Measurements from ENCODE around the gene LY6G6C. TPM values are rescaled to one million over a fixed set of nuclear protein-coding genes. Genes with fewer than 3 reads are reported as not detected.

Gene LY6G6C
- total RNA-seq, 1 experiment from 2014 or later, result not detected

GRCh38 chr6:31701666-31702404, 19.7 kb downstream of the LY6G6C start:
- peaks cover 22% of the 10 kb centered on the region for H3K36me3 Mint-ChIP-seq (ENCODE audit: insufficient read depth, unreplicated experiment)
- BruUV-seq (replicated peaks), result no TSS peak
- peaks cover 7% of the 10 kb centered on the region for H3K4me1 Mint-ChIP-seq (ENCODE audit: low read depth, unreplicated experiment)
- CTCF ChIA-PET, result interaction anchor here (0.8 to 1.8 kb wide), 4 partner anchors 11 to 37 kb away, joined by 3 to 14 read pairs (median 5); partner anchors contain the start of genes DDAH2 and MSH5
- no peak for DNase-seq
- H3K9me3 Mint-ChIP-seq (ENCODE audit: low read depth, unreplicated experiment), result no peaks in the 10 kb centered on the region
- H3K27me3 Mint-ChIP-seq (ENCODE audit: unreplicated experiment), result no peaks in the 10 kb centered on the region
- intact Hi-C loops (cut with micrococcal nuclease; ENCODE audit: unreplicated experiment), result loop anchor here (5.0 kb wide), 1 partner anchor 35 kb away; the partner anchor contains the start of gene CLIC1
- no peak for TF ChIP-seq CTCF (IDR thresholded peaks at IDR 0.05; ENCODE audit: unreplicated experiment)
- peak overlapping the region; percentile 77 for H3K4me3 Mint-ChIP-seq (ENCODE audit: low read depth, unreplicated experiment)
- H3K27ac Mint-ChIP-seq (ENCODE audit: unreplicated experiment), result peak overlapping the region; percentile 66

DNA sequence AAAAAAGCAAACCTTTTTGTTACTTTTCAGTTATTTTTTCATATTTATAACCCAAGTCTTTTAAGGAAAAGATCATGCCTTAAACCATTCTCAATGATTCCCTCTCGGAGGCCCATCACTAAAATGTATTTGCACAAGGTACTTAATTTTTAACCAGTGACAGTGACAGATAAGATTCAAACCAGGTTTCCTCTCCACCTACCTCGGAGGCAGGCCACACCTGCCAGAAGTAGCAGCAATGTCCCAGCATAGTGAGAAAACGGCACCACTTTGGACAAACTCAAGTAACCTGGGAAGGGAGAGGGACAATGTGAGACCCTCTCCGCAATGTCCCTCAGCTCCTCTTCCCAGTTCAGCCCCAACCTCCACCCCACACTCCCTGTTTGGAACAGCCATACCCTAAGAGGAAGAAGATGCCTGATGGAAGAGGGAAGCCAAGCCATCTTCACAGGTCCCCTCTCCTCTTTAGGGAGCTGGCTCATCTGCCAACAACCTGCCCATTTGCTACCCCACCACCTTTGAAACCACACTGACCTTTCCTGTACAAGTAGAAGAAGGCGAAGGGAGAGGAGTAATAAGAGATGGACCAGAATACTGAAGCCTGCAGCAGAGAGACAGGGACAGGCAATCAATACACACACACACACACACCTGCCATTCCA, 20.7 kb downstream of the LY6G6C start:
- Mint-ChIP-seq H3K4me3 (ENCODE audit: low read depth, unreplicated experiment) (no peak overlapping the region), H3K27ac (ENCODE audit: unreplicated experiment) (no peak overlapping the region), H3K27me3 (ENCODE audit: unreplicated experiment) (no peaks in the 10 kb centered on the region), H3K9me3 (ENCODE audit: low read depth, unreplicated experiment) (no peaks in the 10 kb centered on the region), H3K4me1 (ENCODE audit: low read depth, unreplicated experiment) (peaks cover 7% of the 10 kb centered on the region), H3K36me3 (ENCODE audit: insufficient read depth, unreplicated experiment) (peaks cover 28% of the 10 kb centered on the region)
- CTCF ChIA-PET, result interaction anchor here (0.8 to 1.0 kb wide), 2 partner anchors 11 to 29 kb away, joined by 3 read pairs; no protein-coding TSS in a partner anchor
- intact Hi-C loops (cut with micrococcal nuclease; ENCODE audit: unreplicated experiment), result loop anchor here (5.0 kb wide), 1 partner anchor 36 kb away; the partner anchor contains the start of gene CLIC1
- BruUV-seq (replicated peaks), result no TSS peak
- DNase-seq, result no peak
- no peak for TF ChIP-seq CTCF (IDR thresholded peaks at IDR 0.05; ENCODE audit: unreplicated experiment)

DNA sequence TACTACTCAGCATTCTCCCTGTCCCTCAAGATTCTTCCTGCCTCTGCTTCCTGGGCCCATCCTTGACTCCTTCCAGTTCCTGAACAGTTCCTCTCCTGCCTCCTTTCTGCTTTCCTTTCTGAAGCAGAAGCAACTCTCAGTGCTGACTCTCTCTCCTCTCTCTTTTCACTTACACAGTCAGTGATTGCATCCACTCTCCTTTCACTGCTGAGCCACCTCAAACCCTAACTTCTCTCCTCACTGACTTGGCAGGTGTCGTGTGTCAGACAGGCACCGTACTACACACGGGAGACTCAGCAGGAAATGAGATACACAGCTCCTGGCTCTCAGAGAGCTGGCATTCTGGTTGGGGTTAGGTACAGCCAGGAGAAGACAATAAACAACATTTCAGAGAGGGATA, 24.0 kb downstream of the LY6G6C start:
- no peaks in the 10 kb centered on the region for H3K4me1 Mint-ChIP-seq (ENCODE audit: low read depth, unreplicated experiment)
- no TSS peak for BruUV-seq (replicated peaks)
- no peaks in the 10 kb centered on the region for H3K27me3 Mint-ChIP-seq (ENCODE audit: unreplicated experiment)
- H3K9me3 Mint-ChIP-seq (ENCODE audit: low read depth, unreplicated experiment), result no peaks in the 10 kb centered on the region
- CTCF ChIA-PET, result interaction anchor here (0.7 kb wide), 1 partner anchor 253 kb away, joined by 3 read pairs; no protein-coding TSS in a partner anchor
- DNase-seq, result no peak
- no peak overlapping the region for H3K4me3 Mint-ChIP-seq (ENCODE audit: low read depth, unreplicated experiment)
- intact Hi-C loops (cut with micrococcal nuclease; ENCODE audit: unreplicated experiment), result no loop called here
- H3K27ac Mint-ChIP-seq (ENCODE audit: unreplicated experiment), result no peak overlapping the region
- TF ChIP-seq CTCF (IDR thresholded peaks at IDR 0.05; ENCODE audit: unreplicated experiment), result no peak
- peaks cover 36% of the 10 kb centered on the region for H3K36me3 Mint-ChIP-seq (ENCODE audit: insufficient read depth, unreplicated experiment)

GRCh38 chr6:31693535-31693934, 28.0 kb downstream of the LY6G6C start:
- H3K9me3 Mint-ChIP-seq (ENCODE audit: low read depth, unreplicated experiment), result no peaks in the 10 kb centered on the region
- H3K4me1 Mint-ChIP-seq (ENCODE audit: low read depth, unreplicated experiment), result peaks cover 16% of the 10 kb centered on the region
- CTCF ChIA-PET, result interaction anchor here (0.8 to 1.9 kb wide), 2 partner anchors 46 to 116 kb away, joined by 3 to 4 read pairs; partner anchors contain the start of gene MSH5
- no peak for DNase-seq
- H3K27me3 Mint-ChIP-seq (ENCODE audit: unreplicated experiment), result no peaks in the 10 kb centered on the region
- peaks cover 43% of the 10 kb centered on the region for H3K36me3 Mint-ChIP-seq (ENCODE audit: insufficient read depth, unreplicated experiment)
- BruUV-seq (replicated peaks), result no TSS peak
- no peak overlapping the region for H3K4me3 Mint-ChIP-seq (ENCODE audit: low read depth, unreplicated experiment)
- no peak overlapping the region for H3K27ac Mint-ChIP-seq (ENCODE audit: unreplicated experiment)
- no peak for TF ChIP-seq CTCF (IDR thresholded peaks at IDR 0.05; ENCODE audit: unreplicated experiment)
- intact Hi-C loops (cut with micrococcal nuclease; ENCODE audit: unreplicated experiment), result no loop called here
